ENCODE data around the gene ZDHHC16. TPM values are rescaled to one million over a fixed set of nuclear protein-coding genes. Genes with fewer than 3 reads are reported as not detected.

ZDHHC16 gene
- total RNA-seq, 2 donors from 2014 or later = 31.4 to 57.0 TPM

DNA sequence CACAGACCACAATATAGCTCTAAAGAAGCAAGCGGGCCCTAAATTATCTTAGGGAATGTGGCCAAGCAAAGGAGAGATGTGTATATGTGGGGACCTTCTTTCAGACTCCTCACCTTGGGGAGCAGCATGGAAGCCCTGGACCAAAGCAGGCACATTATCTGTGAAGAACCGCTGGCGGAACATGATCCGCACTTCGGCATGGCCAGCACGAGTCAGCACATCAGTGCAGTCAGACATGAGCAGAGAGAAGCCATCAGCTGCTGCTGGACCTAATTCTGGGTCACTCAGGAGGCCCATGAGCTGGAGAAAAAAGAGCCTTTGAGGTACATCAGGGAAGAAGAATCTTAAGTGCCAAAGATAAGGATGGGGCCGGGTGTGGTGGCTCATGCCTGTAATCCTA is 14.0 kb downstream of the ZDHHC16 start:
- intact Hi-C loops (cut with DNase I) = loop anchor here (5.0 kb wide), 1 partner anchor 92 kb away; no protein-coding TSS in a partner anchor
- TF ChIP-seq, protein P1, sequence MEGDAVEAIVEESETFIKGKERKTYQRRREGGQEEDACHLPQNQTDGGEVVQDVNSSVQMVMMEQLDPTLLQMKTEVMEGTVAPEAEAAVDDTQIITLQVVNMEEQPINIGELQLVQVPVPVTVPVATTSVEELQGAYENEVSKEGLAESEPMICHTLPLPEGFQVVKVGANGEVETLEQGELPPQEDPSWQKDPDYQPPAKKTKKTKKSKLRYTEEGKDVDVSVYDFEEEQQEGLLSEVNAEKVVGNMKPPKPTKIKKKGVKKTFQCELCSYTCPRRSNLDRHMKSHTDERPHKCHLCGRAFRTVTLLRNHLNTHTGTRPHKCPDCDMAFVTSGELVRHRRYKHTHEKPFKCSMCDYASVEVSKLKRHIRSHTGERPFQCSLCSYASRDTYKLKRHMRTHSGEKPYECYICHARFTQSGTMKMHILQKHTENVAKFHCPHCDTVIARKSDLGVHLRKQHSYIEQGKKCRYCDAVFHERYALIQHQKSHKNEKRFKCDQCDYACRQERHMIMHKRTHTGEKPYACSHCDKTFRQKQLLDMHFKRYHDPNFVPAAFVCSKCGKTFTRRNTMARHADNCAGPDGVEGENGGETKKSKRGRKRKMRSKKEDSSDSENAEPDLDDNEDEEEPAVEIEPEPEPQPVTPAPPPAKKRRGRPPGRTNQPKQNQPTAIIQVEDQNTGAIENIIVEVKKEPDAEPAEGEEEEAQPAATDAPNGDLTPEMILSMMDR (IDR thresholded peaks at IDR 0.05) = no peak
- DNase-seq = no peak

DNA sequence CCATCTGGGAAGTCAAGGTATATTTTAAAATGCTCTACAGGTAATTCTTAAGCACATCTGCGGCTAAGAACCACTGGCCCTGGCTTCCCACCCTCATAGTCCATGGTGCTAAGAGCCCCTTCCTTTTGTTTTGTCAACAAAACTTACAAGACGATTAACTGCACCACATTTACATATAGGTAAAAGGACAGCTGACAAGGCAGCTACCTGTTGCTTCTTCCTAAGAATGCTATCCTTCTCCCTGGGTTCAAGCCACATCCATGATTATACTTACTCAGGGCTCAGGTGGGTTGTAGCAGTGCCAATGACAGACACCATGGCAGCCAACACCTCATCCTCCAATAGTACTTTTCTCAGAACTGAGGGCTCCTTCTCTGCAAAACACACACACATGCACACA is 16.3 kb downstream of the ZDHHC16 start:
- no peaks in the 10 kb centered on the region for H3K9me3 ChIP-seq
- no peak overlapping the region for H3K27ac ChIP-seq
- H3K27me3 ChIP-seq = no peaks in the 10 kb centered on the region
- TF ChIP-seq, protein P1 (IDR thresholded peaks at IDR 0.05) = no peak
- peaks cover 32% of the 10 kb centered on the region for H3K36me3 ChIP-seq
- DNase-seq = no peak
- no peak overlapping the region for H3K4me3 ChIP-seq
- no peak overlapping the region for H3K9ac ChIP-seq (ENCODE audit: low read depth in 2 of 2, low read length in 2 of 2)
- H3K4me1 ChIP-seq = no peaks in the 10 kb centered on the region
- intact Hi-C loops (cut with DNase I) = loop anchor here (5.0 kb wide), 1 partner anchor 90 kb away; no protein-coding TSS in a partner anchor

More for the DNA sequence above, 14.0 kb downstream of the ZDHHC16 start:
- Histone ChIP-seq H3K4me1 (no peaks in the 10 kb centered on the region), H3K36me3 (peaks cover 37% of the 10 kb centered on the region), H3K9ac (ENCODE audit: low read depth in 2 of 2, low read length in 2 of 2) (no peak overlapping the region), H3K4me3 (no peak overlapping the region), H3K9me3 (no peaks in the 10 kb centered on the region), H3K27ac (no peak overlapping the region), H3K27me3 (no peaks in the 10 kb centered on the region)

DNA sequence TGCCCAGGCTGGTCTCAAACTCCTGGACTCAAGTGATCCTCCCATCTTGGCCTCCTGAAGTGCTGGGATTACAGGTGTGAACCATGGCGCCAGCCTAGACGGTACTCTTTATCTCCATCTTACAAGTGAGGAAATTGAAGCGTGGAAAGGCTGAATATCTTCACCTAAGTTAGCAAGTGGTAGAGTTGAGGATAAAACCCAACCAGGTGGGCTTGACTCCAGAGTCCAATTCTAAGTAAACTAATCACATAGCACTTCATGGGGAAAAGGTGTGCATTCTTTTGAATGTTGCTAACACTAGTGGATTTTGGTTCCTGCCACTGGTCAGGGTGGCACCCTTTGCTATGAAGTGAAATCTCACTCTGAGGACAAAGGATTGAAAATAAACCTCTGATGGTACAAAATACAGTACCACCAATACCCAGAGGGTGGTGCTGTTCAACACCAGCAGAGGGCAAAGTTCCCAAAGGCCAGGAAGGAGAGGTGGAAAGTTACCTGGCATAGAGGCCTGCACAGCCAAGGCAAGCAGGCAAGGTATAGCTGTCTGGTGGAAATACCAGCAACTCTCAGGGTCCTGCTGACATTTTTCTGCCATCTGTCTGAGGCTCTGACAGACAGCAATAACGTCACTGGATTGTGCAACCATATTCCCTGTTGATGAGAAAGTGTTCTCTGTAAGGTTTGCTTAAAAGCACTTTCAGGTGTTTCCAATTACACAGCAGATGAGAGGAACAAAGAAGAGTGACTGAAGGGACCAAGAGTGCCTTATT is 17.6 kb downstream of the ZDHHC16 start:
- Histone ChIP-seq H3K36me3 (peaks cover 25% of the 10 kb centered on the region), H3K9me3 (no peaks in the 10 kb centered on the region), H3K27me3 (no peaks in the 10 kb centered on the region), H3K4me3 (no peak overlapping the region), H3K4me1 (no peaks in the 10 kb centered on the region), H3K27ac (no peak overlapping the region), H3K9ac (ENCODE audit: low read depth in 2 of 2, low read length in 2 of 2) (no peak overlapping the region)
- intact Hi-C loops (cut with DNase I) = loop anchor here (5.0 kb wide), 1 partner anchor 89 kb away; no protein-coding TSS in a partner anchor
- DNase-seq = peak; percentile 53
- TF ChIP-seq, protein P1 (IDR thresholded peaks at IDR 0.05) = peak; percentile 87

DNA sequence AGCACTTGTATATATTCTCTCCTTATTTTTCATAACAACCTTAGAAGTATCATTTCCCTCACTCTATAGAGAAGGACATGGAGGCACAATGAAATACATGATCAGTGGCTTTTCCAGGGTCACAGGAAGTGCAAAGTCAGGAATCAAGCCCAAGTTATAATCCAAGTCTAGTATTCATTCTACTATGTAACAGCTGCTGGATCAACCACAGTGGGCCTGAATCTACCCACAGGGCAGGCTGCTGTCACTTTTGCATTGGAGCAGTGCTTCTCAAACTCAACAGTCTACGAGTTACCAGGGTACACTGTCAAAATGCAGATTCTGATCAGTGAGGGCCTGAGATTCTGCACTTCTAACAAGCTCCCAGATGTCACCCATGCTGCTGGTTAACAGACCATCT is 18.3 kb downstream of the ZDHHC16 start:
- intact Hi-C loops (cut with DNase I) = loop anchor here (5.0 kb wide), 1 partner anchor 88 kb away; no protein-coding TSS in a partner anchor
- Histone ChIP-seq H3K27me3 (no peaks in the 10 kb centered on the region), H3K36me3 (peaks cover 18% of the 10 kb centered on the region), H3K4me1 (no peaks in the 10 kb centered on the region), H3K27ac (no peak overlapping the region), H3K4me3 (no peak overlapping the region), H3K9me3 (no peaks in the 10 kb centered on the region), H3K9ac (ENCODE audit: low read depth in 2 of 2, low read length in 2 of 2) (no peak overlapping the region)
- no peak for DNase-seq
- TF ChIP-seq, protein P1 (IDR thresholded peaks at IDR 0.05) = no peak

DNA sequence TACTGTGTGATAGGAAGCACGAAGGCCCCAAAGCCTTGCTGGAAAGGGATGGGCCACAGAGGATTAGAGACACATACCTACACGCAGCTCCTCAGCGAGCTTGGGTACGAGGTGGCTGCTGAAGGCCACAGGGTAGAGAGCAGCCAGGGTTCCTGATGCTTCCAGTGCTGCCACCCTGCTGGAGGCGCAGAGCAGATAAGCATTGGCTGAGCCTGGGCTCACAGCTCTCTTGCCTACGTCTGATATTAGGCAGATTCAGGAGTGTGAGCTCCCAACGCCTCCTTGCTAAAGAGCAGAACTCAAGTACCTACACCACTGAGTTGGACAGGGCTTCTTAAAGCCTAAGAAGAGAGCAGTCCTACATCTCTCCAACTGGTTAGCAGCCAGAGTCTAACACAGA is 20.0 kb downstream of the ZDHHC16 start:
- Histone ChIP-seq H3K27ac (no peak overlapping the region), H3K9ac (ENCODE audit: low read depth in 2 of 2, low read length in 2 of 2) (no peak overlapping the region), H3K9me3 (no peaks in the 10 kb centered on the region), H3K27me3 (no peaks in the 10 kb centered on the region), H3K4me1 (no peaks in the 10 kb centered on the region), H3K36me3 (peaks cover 19% of the 10 kb centered on the region), H3K4me3 (no peak overlapping the region)
- DNase-seq = no peak
- TF ChIP-seq, protein P1 (IDR thresholded peaks at IDR 0.05) = no peak
- intact Hi-C loops (cut with DNase I) = no loop called here
